ENCODE measurements around the gene NCOA1. TPM values are rescaled to one million over a fixed set of nuclear protein-coding genes. Genes with fewer than 3 reads are reported as not detected.
"Not testable (repeated sequence)": the region's sequence is repeated elsewhere in the genome, so short reads cannot be mapped to it uniquely, and the experiment has no call there.

The NCOA1 gene
- total and polyA plus RNA-seq, 2 of the 4 experiments (the other 2 are of a cell fraction) = 6.7 to 11.3 TPM

GRCh38 chr2:24532057-24532456, 41.0 kb downstream of the NCOA1 start:
- H4K8ac ChIP-seq (ENCODE audit: low read depth in 2 of 2, low read length in 2 of 2); H2BK5ac ChIP-seq (ENCODE audit: low read depth, low read length, poor library complexity, severe bottlenecking); H4K20me1 ChIP-seq (ENCODE audit: insufficient read depth, low read length); H2BK15ac ChIP-seq (ENCODE audit: low read depth, low read length); H3K4me1 ChIP-seq (ENCODE audit: control insufficient read depth, insufficient read depth, low read length); H3K14ac ChIP-seq (replicated peaks; ENCODE audit: low read depth, low read length); H2BK120ac ChIP-seq (ENCODE audit: low read depth, low read length); CTCF ChIA-PET; H3K4ac ChIP-seq (ENCODE audit: low read depth, low read length); H3K4me2 ChIP-seq (ENCODE audit: low read depth, low read length); H3K56ac ChIP-seq (ENCODE audit: extremely low read depth, insufficient read depth, low read length); H3K9me1 ChIP-seq (ENCODE audit: insufficient read depth, low read length); H2AK5ac ChIP-seq (ENCODE audit: low read depth, low read length); H3K9me3 ChIP-seq (ENCODE audit: control insufficient read depth, insufficient read depth, low read length); POLR2A ChIA-PET (ENCODE audit: unreplicated experiment); ATAC-seq (ENCODE audit: low read depth); H3K23ac ChIP-seq (ENCODE audit: low read depth, low read length); H4K91ac ChIP-seq (ENCODE audit: insufficient read depth, low read depth, low read length); DNase-seq; H2AFZ ChIP-seq (replicated peaks; ENCODE audit: low read length, poor library complexity); H3K36me3 ChIP-seq (ENCODE audit: control insufficient read depth, insufficient read depth, low read length); H3K79me1 ChIP-seq (ENCODE audit: low read depth in 1 of 2, low read length in 2 of 2); H3K4me3 ChIP-seq (ENCODE audit: insufficient read depth, low read depth, low read length); BruUV-seq (replicated peaks); H4K5ac ChIP-seq (ENCODE audit: low read depth, low read length); in situ Hi-C loops (cut with MboI; ENCODE audit: low sequenced_read_pairs); H3K27me3 ChIP-seq (ENCODE audit: control insufficient read depth, insufficient read depth, low read length); H2BK20ac ChIP-seq (ENCODE audit: low read depth, low read length); H3K9ac ChIP-seq (ENCODE audit: low read depth, low read length); H3K18ac ChIP-seq (ENCODE audit: low read depth, low read length); dilution Hi-C loops (cut with HindIII; ENCODE audit: low sequenced_read_pairs, unreplicated experiment); H2AK9ac ChIP-seq (replicated peaks; ENCODE audit: low read depth, low read length, poor library complexity); H3K27ac ChIP-seq (ENCODE audit: insufficient read depth, low read length); intact Hi-C loops (cut with micrococcal nuclease): not testable (repeated sequence)
- no CpG with 5 or more reads among the region's 1 CpG for WGBS, 2 experiments (ENCODE audit: extremely low coverage in 2 of 2, insufficient read length in 1 of 2)

- H3K23ac ChIP-seq (ENCODE audit: low read depth, low read length) = not testable (repeated sequence)
Observed at GRCh38 chr2:24533574-24533973, 42.5 kb downstream of the NCOA1 start.

More at GRCh38 chr2:24533574-24533973, 42.5 kb downstream of the NCOA1 start:
- H4K20me1 ChIP-seq (ENCODE audit: insufficient read depth, low read length); POLR2A ChIA-PET (ENCODE audit: unreplicated experiment); H4K8ac ChIP-seq (ENCODE audit: low read depth in 2 of 2, low read length in 2 of 2); H3K9me1 ChIP-seq (ENCODE audit: insufficient read depth, low read length); H2BK5ac ChIP-seq (ENCODE audit: low read depth, low read length, poor library complexity, severe bottlenecking); H3K56ac ChIP-seq (ENCODE audit: extremely low read depth, insufficient read depth, low read length); H2BK15ac ChIP-seq (ENCODE audit: low read depth, low read length); BruUV-seq (replicated peaks); CTCF ChIA-PET; H2AK9ac ChIP-seq (replicated peaks; ENCODE audit: low read depth, low read length, poor library complexity); intact Hi-C loops (cut with micrococcal nuclease); H3K9ac ChIP-seq (ENCODE audit: low read depth, low read length); H3K27me3 ChIP-seq (ENCODE audit: control insufficient read depth, insufficient read depth, low read length); ATAC-seq (ENCODE audit: low read depth); H3K79me1 ChIP-seq (ENCODE audit: low read depth in 1 of 2, low read length in 2 of 2); DNase-seq; in situ Hi-C loops (cut with MboI; ENCODE audit: low sequenced_read_pairs); H3K9me3 ChIP-seq (ENCODE audit: control insufficient read depth, insufficient read depth, low read length); H3K4me2 ChIP-seq (ENCODE audit: low read depth, low read length); H3K18ac ChIP-seq (ENCODE audit: low read depth, low read length); dilution Hi-C loops (cut with HindIII; ENCODE audit: low sequenced_read_pairs, unreplicated experiment); H3K27ac ChIP-seq (ENCODE audit: insufficient read depth, low read length); H3K4me3 ChIP-seq (ENCODE audit: insufficient read depth, low read depth, low read length); H4K5ac ChIP-seq (ENCODE audit: low read depth, low read length); H2BK20ac ChIP-seq (ENCODE audit: low read depth, low read length); H3K4me1 ChIP-seq (ENCODE audit: control insufficient read depth, insufficient read depth, low read length); H2AFZ ChIP-seq (replicated peaks; ENCODE audit: low read length, poor library complexity); H3K4ac ChIP-seq (ENCODE audit: low read depth, low read length); H2AK5ac ChIP-seq (ENCODE audit: low read depth, low read length); H3K36me3 ChIP-seq (ENCODE audit: control insufficient read depth, insufficient read depth, low read length); H2BK120ac ChIP-seq (ENCODE audit: low read depth, low read length); H3K14ac ChIP-seq (replicated peaks; ENCODE audit: low read depth, low read length); H4K91ac ChIP-seq (ENCODE audit: insufficient read depth, low read depth, low read length): not testable (repeated sequence)
- no CpG with 5 or more reads among the region's 3 CpGs for WGBS, 2 experiments (ENCODE audit: extremely low coverage in 2 of 2, insufficient read length in 1 of 2)

All from IMR-90 (cell line).